ENCODE data around the gene CBARP. TPM values are rescaled to one million over a fixed set of nuclear protein-coding genes. Genes with fewer than 3 reads are reported as not detected.
A peak's percentile ranks its signal among the peaks of the same experiment; 100 is the strongest.

Gene CBARP, protein sequence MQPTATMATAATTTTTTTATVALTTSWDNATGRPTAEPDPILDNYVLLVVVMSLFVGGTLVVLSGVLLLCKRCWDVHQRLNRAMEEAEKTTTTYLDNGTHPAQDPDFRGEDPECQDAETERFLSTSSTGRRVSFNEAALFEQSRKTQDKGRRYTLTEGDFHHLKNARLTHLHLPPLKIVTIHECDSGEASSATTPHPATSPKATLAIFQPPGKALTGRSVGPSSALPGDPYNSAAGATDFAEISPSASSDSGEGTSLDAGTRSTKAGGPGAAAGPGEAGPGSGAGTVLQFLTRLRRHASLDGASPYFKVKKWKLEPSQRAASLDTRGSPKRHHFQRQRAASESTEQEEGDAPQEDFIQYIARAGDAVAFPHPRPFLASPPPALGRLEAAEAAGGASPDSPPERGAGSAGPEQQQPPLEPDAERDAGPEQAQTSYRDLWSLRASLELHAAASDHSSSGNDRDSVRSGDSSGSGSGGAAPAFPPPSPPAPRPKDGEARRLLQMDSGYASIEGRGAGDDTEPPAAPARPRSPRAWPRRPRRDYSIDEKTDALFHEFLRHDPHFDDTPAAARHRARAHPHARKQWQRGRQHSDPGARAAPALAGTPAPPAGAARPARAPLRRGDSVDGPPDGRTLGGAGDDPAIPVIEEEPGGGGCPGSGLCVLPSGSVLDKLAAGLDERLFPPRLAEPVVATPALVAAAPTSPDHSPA
- total RNA-seq: under 1 TPM; 0.38 to 0.58 TPM

DNA sequence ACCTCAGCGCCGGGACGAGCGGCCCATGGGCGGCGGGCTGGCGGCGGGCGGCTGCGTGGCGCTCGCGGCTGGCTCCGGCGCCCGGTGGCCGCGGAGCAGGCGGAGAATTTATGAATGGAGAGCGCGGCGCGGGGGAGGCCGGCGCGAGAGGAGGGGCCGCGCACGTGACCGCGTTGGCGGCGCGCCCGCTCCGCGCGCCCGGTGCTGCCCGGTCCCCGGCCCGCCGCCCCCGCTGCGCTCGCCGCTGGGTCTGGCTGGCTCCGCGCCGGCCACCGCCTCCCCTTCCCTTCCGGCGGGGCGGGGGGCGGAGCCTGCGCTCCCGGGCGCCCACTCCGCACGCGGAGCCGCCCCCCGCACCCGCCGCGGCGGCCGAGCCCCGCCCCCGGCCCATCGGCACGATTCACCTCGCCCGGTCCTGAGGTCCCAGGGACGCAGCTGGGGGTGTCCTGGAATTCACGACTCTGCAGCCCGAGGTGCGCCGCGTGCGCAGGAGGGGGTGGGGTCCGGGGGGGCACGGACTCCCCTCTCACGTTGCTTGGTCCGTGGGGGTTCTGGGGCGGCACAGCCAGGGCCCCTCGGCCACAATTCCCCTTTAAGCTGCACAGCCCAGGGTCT, at the start of gene CBARP:
Gene CBARP, minus strand, starts transcription at position 252 of the 615 bp plus-strand sequence. CDS start 1,905 bp downstream, outside the sequence.
- H3K27ac Mint-ChIP-seq: no peak within 1 kb of the TSS
- peak; percentile 47 to 56 for DNase-seq

GRCh38 chr19:1286487-1287353, 48.9 kb upstream of the CBARP start:
- Mint-ChIP-seq H3K27ac (no peak overlapping the region), H3K4me1 (ENCODE audit: low read depth) (peaks cover 5% of the 10 kb centered on the region), H3K27me3 (ENCODE audit: low read depth) (peaks cover 21% of the 10 kb centered on the region), H3K4me3 (peak overlapping the region; percentile 51 to 70), H3K9me3 (no peaks in the 10 kb centered on the region), H3K36me3 (ENCODE audit: insufficient read depth in 2 of 2) (no peaks in the 10 kb centered on the region)
- no peak for DNase-seq
- ATAC-seq (replicated peaks in 1 of 2): no peak

More for the DNA sequence above, at the start of gene CBARP:
- H3K4me1 Mint-ChIP-seq (ENCODE audit: low read depth): peaks cover 35% of the 10 kb centered on the region
- peak; percentile 4 to 17 for ATAC-seq (replicated peaks in 1 of 2)
- peak within 1 kb of the TSS; percentile 86 to 89 for H3K4me3 Mint-ChIP-seq
- H3K9me3 Mint-ChIP-seq: no peaks in the 10 kb centered on the region
- H3K27me3 Mint-ChIP-seq (ENCODE audit: low read depth): peaks cover 14% of the 10 kb centered on the region
- H3K36me3 Mint-ChIP-seq (ENCODE audit: insufficient read depth in 2 of 2): no peaks in the 10 kb centered on the region

GRCh38 chr19:1285737-1286360, 48.0 kb upstream of the CBARP start, which contains the start of gene EFNA2:
Gene EFNA2 (plus strand): TSS chr19:1285873. CDS start chr19:1286169, 296 bp downstream.
- peaks cover 21% of the 10 kb centered on the region for H3K27me3 Mint-ChIP-seq (ENCODE audit: low read depth)
- ATAC-seq (replicated peaks in 1 of 2) (no peak), DNase-seq (no peak)
- peaks cover 5% of the 10 kb centered on the region for H3K4me1 Mint-ChIP-seq (ENCODE audit: low read depth)
- no peak within 1 kb of the TSS for H3K27ac Mint-ChIP-seq
- H3K9me3 Mint-ChIP-seq: no peaks in the 10 kb centered on the region
- no peaks in the 10 kb centered on the region for H3K36me3 Mint-ChIP-seq (ENCODE audit: insufficient read depth in 2 of 2)
- H3K4me3 Mint-ChIP-seq: peak within 1 kb of the TSS; percentile 51 to 70

GRCh38 chr19:1284979-1285736, 47.4 kb upstream of the CBARP start:
- peak overlapping the region; percentile 16 to 21 for H3K4me3 Mint-ChIP-seq

GRCh38 chr19:1284293-1284978, 46.6 kb upstream of the CBARP start:
- Mint-ChIP-seq H3K4me1 (ENCODE audit: low read depth) (peaks cover 16% of the 10 kb centered on the region), H3K9me3 (no peaks in the 10 kb centered on the region), H3K36me3 (ENCODE audit: insufficient read depth in 2 of 2) (peaks cover 2 to 3% of the 10 kb centered on the region in 2 donors), H3K4me3 (peak overlapping the region; percentile 16 to 21), H3K27ac (no peak overlapping the region), H3K27me3 (ENCODE audit: low read depth) (peaks cover 21% of the 10 kb centered on the region)
- ATAC-seq (replicated peaks in 1 of 2) (no peak), DNase-seq (no peak)

More at GRCh38 chr19:1284979-1285736, 47.4 kb upstream of the CBARP start:
- ATAC-seq (replicated peaks in 1 of 2) (no peak), DNase-seq (no peak)
- no peak overlapping the region for H3K27ac Mint-ChIP-seq
- H3K36me3 Mint-ChIP-seq (ENCODE audit: insufficient read depth in 2 of 2): no peaks in the 10 kb centered on the region
- peaks cover 9% of the 10 kb centered on the region for H3K4me1 Mint-ChIP-seq (ENCODE audit: low read depth)
- H3K27me3 Mint-ChIP-seq (ENCODE audit: low read depth): peaks cover 21% of the 10 kb centered on the region
- H3K9me3 Mint-ChIP-seq: no peaks in the 10 kb centered on the region

DNA sequence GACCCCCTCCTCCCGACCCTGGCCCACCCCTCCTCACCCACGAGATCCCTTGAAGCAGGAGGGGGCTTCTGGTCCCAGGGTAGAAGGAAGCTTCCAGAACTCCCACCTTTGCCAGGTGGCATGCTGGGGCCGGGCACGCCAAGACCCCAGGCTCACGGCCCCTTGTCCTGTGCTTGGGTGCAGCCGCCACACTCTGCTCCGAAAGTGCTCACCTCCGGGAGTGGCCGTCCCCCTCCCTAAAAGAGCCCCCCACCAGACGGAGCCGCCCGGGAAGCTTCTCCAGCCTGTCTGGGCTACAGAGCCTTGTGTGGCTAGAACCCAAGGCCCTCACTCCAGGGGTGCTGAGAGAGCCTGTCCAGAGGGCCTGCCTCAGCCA, 46.1 kb upstream of the CBARP start:
- ATAC-seq (replicated peaks in 1 of 2): no peak
- peaks cover 2 to 3% of the 10 kb centered on the region in 2 donors for H3K36me3 Mint-ChIP-seq (ENCODE audit: insufficient read depth in 2 of 2)
- DNase-seq: no peak
- no peak overlapping the region for H3K27ac Mint-ChIP-seq
- peaks cover 18% of the 10 kb centered on the region for H3K4me1 Mint-ChIP-seq (ENCODE audit: low read depth)
- no peaks in the 10 kb centered on the region for H3K9me3 Mint-ChIP-seq
- H3K27me3 Mint-ChIP-seq (ENCODE audit: low read depth): peaks cover 21% of the 10 kb centered on the region
- H3K4me3 Mint-ChIP-seq: no peak overlapping the region

- Mint-ChIP-seq H3K27ac (no peak overlapping the region), H3K9me3 (no peaks in the 10 kb centered on the region), H3K4me1 (ENCODE audit: low read depth) (peaks cover 18% of the 10 kb centered on the region), H3K36me3 (ENCODE audit: insufficient read depth in 2 of 2) (peaks cover 2 to 3% of the 10 kb centered on the region in 2 donors), H3K4me3 (no peak overlapping the region), H3K27me3 (ENCODE audit: low read depth) (peaks cover 21% of the 10 kb centered on the region)
- ATAC-seq (replicated peaks in 1 of 2) (no peak), DNase-seq (no peak)
Observed at GRCh38 chr19:1283207-1283916, 45.6 kb upstream of the CBARP start.

DNA sequence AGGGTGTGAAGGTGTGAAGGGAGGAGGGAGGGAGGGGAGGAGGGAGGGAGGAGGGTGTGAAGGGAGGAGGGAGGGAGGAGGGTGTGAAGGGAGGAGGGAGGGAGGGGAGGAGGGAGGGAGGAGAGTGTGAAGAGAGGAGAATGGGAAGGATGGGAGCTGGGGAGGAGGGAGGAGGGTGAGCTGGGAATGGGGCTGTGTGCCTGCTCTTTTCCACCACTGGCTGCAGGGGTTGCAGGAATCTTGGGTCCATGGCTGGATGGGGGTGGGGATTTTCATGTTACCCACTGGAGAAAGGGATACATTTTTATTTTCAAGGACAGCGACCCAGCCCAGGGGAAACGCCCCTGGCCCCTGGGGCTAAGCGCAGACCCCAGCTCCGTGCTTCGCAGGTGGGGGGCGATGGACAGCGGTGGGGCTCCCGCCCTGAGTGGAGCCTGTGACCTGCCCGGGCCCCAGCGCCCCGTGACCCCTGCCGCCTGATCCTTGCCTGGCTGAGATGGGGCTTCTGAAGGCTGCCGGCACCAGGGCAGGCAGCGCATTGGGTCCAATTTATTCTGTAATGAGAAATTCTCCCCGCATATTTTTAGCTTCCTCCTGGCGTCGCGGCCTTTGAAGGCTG, 44.9 kb upstream of the CBARP start:
- ATAC-seq (replicated peaks in 1 of 2): no peak
- H3K36me3 Mint-ChIP-seq (ENCODE audit: insufficient read depth in 2 of 2): peaks cover 2 to 3% of the 10 kb centered on the region in 2 donors
- no peak overlapping the region for H3K27ac Mint-ChIP-seq
- peaks cover 25% of the 10 kb centered on the region for H3K4me1 Mint-ChIP-seq (ENCODE audit: low read depth)
- no peak for DNase-seq
- H3K27me3 Mint-ChIP-seq (ENCODE audit: low read depth): peaks cover 21% of the 10 kb centered on the region
- no peak overlapping the region for H3K4me3 Mint-ChIP-seq
- no peaks in the 10 kb centered on the region for H3K9me3 Mint-ChIP-seq

DNA sequence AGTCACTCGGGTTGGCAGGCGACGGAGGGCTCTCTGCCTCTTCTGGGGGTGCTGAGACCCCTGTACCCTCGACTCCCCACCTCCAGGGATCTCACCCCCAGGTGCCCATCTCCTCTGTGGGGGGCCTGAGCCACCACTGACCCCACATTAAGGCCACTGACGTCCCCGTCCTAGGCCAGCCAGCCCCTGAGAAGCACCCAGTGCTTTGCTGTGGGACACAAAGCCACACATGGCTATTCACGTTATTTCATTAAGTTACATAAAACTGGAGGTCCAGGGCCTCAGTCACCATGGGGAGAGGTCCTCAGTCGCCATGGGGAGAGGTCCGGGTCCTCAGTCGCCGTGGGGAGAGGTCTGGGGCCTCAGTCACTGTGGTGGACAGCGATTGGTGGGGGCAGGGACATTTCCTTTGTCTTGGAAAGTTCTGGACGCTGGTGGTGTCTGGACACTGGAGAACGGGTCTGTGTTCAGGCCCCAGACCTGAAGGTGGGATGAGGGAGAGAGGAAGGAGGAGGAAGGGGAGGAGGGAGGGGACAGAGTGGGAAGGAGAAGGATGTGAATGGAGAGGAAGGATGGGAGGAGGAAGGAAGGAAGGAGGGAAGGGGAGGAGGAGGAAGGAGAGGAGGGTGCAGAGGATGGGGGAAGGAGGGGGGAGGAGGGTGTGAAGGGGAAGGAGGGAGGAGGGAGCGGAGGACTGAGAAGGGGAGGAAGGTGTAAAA, 43.9 kb upstream of the CBARP start:
- Mint-ChIP-seq H3K9me3 (no peaks in the 10 kb centered on the region), H3K27ac (peak overlapping the region; percentile 65)
- no peak for ATAC-seq (replicated peaks in 1 of 2)

More for the DNA sequence above, 43.9 kb upstream of the CBARP start:
- H3K4me1 Mint-ChIP-seq (ENCODE audit: low read depth): peaks cover 31% of the 10 kb centered on the region
- H3K36me3 Mint-ChIP-seq (ENCODE audit: insufficient read depth in 2 of 2): peaks cover 3% of the 10 kb centered on the region in 2 donors
- DNase-seq: no peak
- peaks cover 20% of the 10 kb centered on the region for H3K27me3 Mint-ChIP-seq (ENCODE audit: low read depth)
- H3K4me3 Mint-ChIP-seq: no peak overlapping the region
